Activated CD4-positive, CD25-positive, alpha-beta regulatory T cell (primary cell): ENCODE results near the gene EXTL1.

Experiments used
- DNase-seq, 4 experiments: peaks; one replicate each; lab custom pipeline; 2025; lab: John Stamatoyannopoulos, UW

The EXTL1 gene

GRCh38 chr1:26044414-26044813 lies 22.8 kb downstream of the EXTL1 start:
- no peak for DNase-seq

- DNase-seq, result no peak
Measured at GRCh38 chr1:26044971-26045721, 23.6 kb downstream of the EXTL1 start.

GRCh38 chr1:26045722-26046245 lies 24.2 kb downstream of the EXTL1 start, which contains the start of gene SLC30A2:
SLC30A2 (minus strand) TSS chr1:26046118; CDS start chr1:26045896, 222 bp downstream.
- DNase-seq, result no peak

- DNase-seq, result no peak
Measured at GRCh38 chr1:26046246-26047095, 24.9 kb downstream of the EXTL1 start.

GRCh38 chr1:26047278-26047874 lies 25.8 kb downstream of the EXTL1 start:
- no peak for DNase-seq

- no peak for DNase-seq
Measured at GRCh38 chr1:26049531-26050247, 28.1 kb downstream of the EXTL1 start.

GRCh38 chr1:26050248-26050640 lies 28.7 kb downstream of the EXTL1 start:
- DNase-seq, result no peak

GRCh38 chr1:26053718-26054560 lies 32.4 kb downstream of the EXTL1 start:
- DNase-seq, result no peak

- DNase-seq, result no peak
Measured at GRCh38 chr1:26055041-26055440, 33.5 kb downstream of the EXTL1 start.

- DNase-seq, result no peak
Measured at GRCh38 chr1:26057189-26057588, 35.6 kb downstream of the EXTL1 start.

GRCh38 chr1:26058052-26058595 lies 36.5 kb downstream of the EXTL1 start:
- no peak for DNase-seq

GRCh38 chr1:26059906-26060305 lies 38.3 kb downstream of the EXTL1 start:
- no peak for DNase-seq

- no peak for DNase-seq
Measured at GRCh38 chr1:26060832-26061574, 39.4 kb downstream of the EXTL1 start.

- no peak for DNase-seq
Measured at GRCh38 chr1:26064553-26064952, 43.0 kb downstream of the EXTL1 start.

GRCh38 chr1:26066160-26066559 lies 44.6 kb downstream of the EXTL1 start:
- DNase-seq, result no peak

- DNase-seq, result no peak
Measured at GRCh38 chr1:26066857-26067256, 45.3 kb downstream of the EXTL1 start.

- no peak for DNase-seq
Measured at GRCh38 chr1:26067432-26067911, 45.9 kb downstream of the EXTL1 start, which contains the start of gene TRIM63. TRIM63 (minus strand) TSS chr1:26067630; CDS start chr1:26067494, 136 bp downstream.

GRCh38 chr1:26069941-26070295 lies 48.3 kb downstream of the EXTL1 start:
- DNase-seq, result no peak

- no peak for DNase-seq
Measured at GRCh38 chr1:26070296-26070962, 48.9 kb downstream of the EXTL1 start.
